ENCODE results near the gene ITCH. TPM values are rescaled to one million over a fixed set of nuclear protein-coding genes. Genes with fewer than 3 reads are reported as not detected.

Gene ITCH
- total RNA-seq, 1 experiment from 2014 or later, result 78.8 TPM

- H4K20me1 ChIP-seq (ENCODE audit: insufficient read depth), result no peaks in the 10 kb centered on the region; the same call in 1 of the 2 replicates
These were observed 160.1 kb downstream of the ITCH start for GRCh38 chr20:34522969-34523871.

More at GRCh38 chr20:34522969-34523871, 160.1 kb downstream of the ITCH start:
- no peak overlapping the region for H3K4me3 ChIP-seq (replicated peaks in 1 of 2; ENCODE audit: low read depth in 1 of 2, low read length in 2 of 2)
- DNase-seq (ENCODE audit: low read depth, low spot score) (peak; percentile 42), ATAC-seq (peak; percentile 64)
- no TSS peak for BruUV-seq (replicated peaks)
- ChIA-PET CTCF (interaction anchor here (0.6 to 6.0 kb wide), 12 partner anchors 15 to 332 kb away, joined by 3 to 127 read pairs (median 4); partner anchors contain the start of gene AHCY), RAD21 (ENCODE audit: low non-redundant PET in 1 of 2, low total read pairs in 2 of 2, uncharacterized antibody in 2 of 2, unreplicated experiment in 2 of 2) (interaction anchor here (0.7 to 2.4 kb wide), 7 partner anchors 37 to 333 kb away, joined by 3 to 24 read pairs (median 6); no protein-coding TSS in a partner anchor), POLR2A (interaction anchor here (1.0 to 1.2 kb wide), 2 partner anchors 209 to 210 kb away, joined by 3 to 6 read pairs; no protein-coding TSS in a partner anchor)
- H3K4me1 ChIP-seq (ENCODE audit: control insufficient read depth in 1 of 2, insufficient read depth in 2 of 2, low read length in 2 of 2), result peaks cover 30 to 44% of the 10 kb centered on the region in 2 experiments
- peaks cover 81% of the 10 kb centered on the region for H3K79me2 ChIP-seq (ENCODE audit: insufficient read depth, low read length)
- no peaks in the 10 kb centered on the region for H3K27me3 ChIP-seq (ENCODE audit: insufficient read depth, low read length)
- H3K9me3 ChIP-seq (ENCODE audit: control insufficient read depth in 1 of 2, insufficient read depth in 1 of 2, low read depth in 1 of 2, low read length in 2 of 2), result no peaks in the 10 kb centered on the region
- no peak overlapping the region for H2AFZ ChIP-seq (ENCODE audit: low read depth, low read length, poor library complexity, severe bottlenecking)
- peaks cover 9 to 11% of the 10 kb centered on the region in 2 experiments for H3K36me3 ChIP-seq (ENCODE audit: control insufficient read depth in 1 of 2, insufficient read depth in 2 of 2, low read length in 2 of 2)
- H3K9me2 ChIP-seq (ENCODE audit: insufficient read depth), result no peaks in the 10 kb centered on the region
- intact Hi-C loops (cut with micrococcal nuclease), result loop anchor here (1.0 to 2.0 kb wide), 2 partner anchors 211 to 332 kb away; no protein-coding TSS in a partner anchor
- H3K9ac ChIP-seq (ENCODE audit: low read length), result no peak overlapping the region
- peak overlapping the region; percentile 5; the same call in 1 of the 2 replicates for H3K4me2 ChIP-seq (ENCODE audit: low read length)
- H3K27ac ChIP-seq (ENCODE audit: low read depth, low read length), result no peak overlapping the region
- TF ChIP-seq CTCF (IDR thresholded peaks at IDR 0.05 in 2 of 3, conservative IDR thresholded peaks at IDR 0.05 in 1 of 3; ENCODE audit: borderline replicate concordance in 1 of 3, insufficient read depth in 1 of 3, low read depth in 2 of 3, low read length in 2 of 3) (peak; percentile 83 to 84 (median 84)), POLR2A (IDR thresholded peaks at IDR 0.05; ENCODE audit: borderline replicate concordance, extremely low read depth, insufficient read depth, insufficient read length) (no peak), RAD21 (IDR thresholded peaks at IDR 0.05; ENCODE audit: low read depth) (peak; percentile 90)
